Kidney capillary endothelial cell (primary cell): Measurements from ENCODE around the gene DPY19L1.
"Not testable (repeated sequence)": the region's sequence is repeated elsewhere in the genome, so short reads cannot be mapped to it uniquely, and the experiment has no call there.

Source experiments
- DNase-seq: peaks from one replicate; pipeline ENCODE4 v3.0.0-alpha.2; 2018; ENCODE audit warnings: low spot score

The DPY19L1 gene

GRCh38 chr7:34918198-34918861 is 119.0 kb downstream of the DPY19L1 start:
- not testable (repeated sequence) for DNase-seq

- not testable (repeated sequence) for DNase-seq
Observed at GRCh38 chr7:34917515-34917914, 119.8 kb downstream of the DPY19L1 start.

- no peak for DNase-seq
Observed at GRCh38 chr7:34916267-34916666, 121.0 kb downstream of the DPY19L1 start.

- DNase-seq: no peak
Observed at GRCh38 chr7:34912236-34912635, 125.0 kb downstream of the DPY19L1 start.

- DNase-seq: not testable (repeated sequence)
Observed at GRCh38 chr7:34906266-34906850, 130.9 kb downstream of the DPY19L1 start.

GRCh38 chr7:34904987-34905386 is 132.3 kb downstream of the DPY19L1 start:
- DNase-seq: no peak

GRCh38 chr7:34903921-34904320 is 133.4 kb downstream of the DPY19L1 start:
- DNase-seq: not testable (repeated sequence)

GRCh38 chr7:34902182-34902581 is 135.1 kb downstream of the DPY19L1 start:
- no peak for DNase-seq

- DNase-seq: no peak
Observed at GRCh38 chr7:34900891-34901513, 136.3 kb downstream of the DPY19L1 start.

- no peak for DNase-seq
Observed at GRCh38 chr7:34895202-34895601, 142.1 kb downstream of the DPY19L1 start.

GRCh38 chr7:34889951-34890350 is 147.3 kb downstream of the DPY19L1 start:
- no peak for DNase-seq

GRCh38 chr7:34886856-34887255 is 150.4 kb downstream of the DPY19L1 start:
- no peak for DNase-seq

GRCh38 chr7:34883855-34884254 is 153.4 kb downstream of the DPY19L1 start:
- DNase-seq: not testable (repeated sequence)

GRCh38 chr7:34879871-34880270 is 157.4 kb downstream of the DPY19L1 start:
- DNase-seq: no peak

- not testable (repeated sequence) for DNase-seq
Observed at GRCh38 chr7:34878944-34879735, 158.1 kb downstream of the DPY19L1 start.
